HG02884 (cell line): ENCODE measurements around the gene CRYBG1.
A peak's percentile ranks its signal among the peaks of the same experiment; 100 is the strongest.

Experiments used
- ATAC-seq: cut with Tn5 transposase; IDR thresholded peaks from one replicate; pipeline ENCODE4 v1.9.1; 2021; ENCODE audit warnings: mild to moderate bottlenecking, moderate library complexity; ENCODE audit not compliant: unreplicated experiment

Gene CRYBG1

DNA sequence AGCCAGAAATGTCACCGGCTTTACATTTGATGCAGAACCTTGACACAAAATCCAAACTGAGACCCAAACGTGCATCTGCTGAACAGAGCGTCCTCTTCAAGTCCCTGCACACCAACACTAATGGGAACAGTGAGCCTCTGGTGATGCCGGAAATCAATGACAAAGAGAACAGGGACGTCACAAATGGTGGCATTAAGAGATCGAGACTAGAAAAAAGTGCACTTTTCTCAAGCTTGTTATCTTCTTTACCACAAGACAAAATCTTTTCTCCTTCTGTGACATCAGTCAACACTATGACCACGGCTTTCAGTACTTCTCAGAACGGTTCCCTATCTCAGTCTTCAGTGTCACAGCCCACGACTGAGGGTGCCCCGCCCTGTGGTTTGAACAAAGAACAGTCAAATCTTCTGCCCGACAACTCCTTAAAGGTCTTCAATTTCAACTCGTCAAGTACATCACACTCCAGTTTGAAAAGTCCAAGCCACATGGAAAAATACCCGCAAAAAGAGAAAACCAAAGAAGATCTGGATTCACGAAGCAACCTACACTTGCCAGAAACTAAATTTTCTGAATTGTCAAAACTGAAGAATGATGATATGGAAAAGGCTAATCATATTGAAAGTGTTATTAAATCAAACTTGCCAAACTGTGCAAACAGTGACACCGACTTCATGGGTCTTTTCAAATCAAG lies 160.3 kb downstream of the CRYBG1 start:
- peak; percentile 51 for ATAC-seq

DNA sequence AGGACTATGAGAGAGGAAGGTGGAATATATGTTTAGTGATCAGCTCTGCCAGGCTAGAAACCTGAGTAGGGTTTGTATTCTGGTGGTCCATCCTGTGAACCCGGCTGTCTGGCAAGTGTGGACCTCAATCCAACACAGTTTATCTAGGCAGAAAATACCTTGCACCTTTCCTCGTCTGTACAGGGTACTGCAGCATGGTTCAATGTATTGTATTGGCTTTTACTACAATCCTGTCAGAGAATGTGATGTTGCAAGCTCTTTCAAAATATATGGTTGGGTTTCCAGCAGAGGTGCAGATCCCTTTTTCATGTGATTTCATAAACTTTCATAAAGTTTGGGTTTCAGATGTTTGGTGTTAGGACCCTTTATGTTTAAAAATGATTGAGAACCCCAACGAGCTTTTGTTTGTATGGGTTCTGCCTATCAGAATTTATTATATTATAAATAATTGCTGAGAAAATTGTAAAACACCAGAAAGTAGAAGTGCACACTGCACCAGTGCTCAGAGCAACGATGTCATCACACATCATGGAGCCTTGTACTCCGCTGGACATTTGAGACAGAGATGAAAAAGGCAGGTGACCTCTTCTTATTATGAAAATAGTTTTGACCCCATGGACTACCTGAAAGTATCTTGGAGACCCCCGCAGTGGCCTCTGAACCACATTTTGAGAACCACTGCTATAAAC lies 162.2 kb downstream of the CRYBG1 start:
- no peak for ATAC-seq

DNA sequence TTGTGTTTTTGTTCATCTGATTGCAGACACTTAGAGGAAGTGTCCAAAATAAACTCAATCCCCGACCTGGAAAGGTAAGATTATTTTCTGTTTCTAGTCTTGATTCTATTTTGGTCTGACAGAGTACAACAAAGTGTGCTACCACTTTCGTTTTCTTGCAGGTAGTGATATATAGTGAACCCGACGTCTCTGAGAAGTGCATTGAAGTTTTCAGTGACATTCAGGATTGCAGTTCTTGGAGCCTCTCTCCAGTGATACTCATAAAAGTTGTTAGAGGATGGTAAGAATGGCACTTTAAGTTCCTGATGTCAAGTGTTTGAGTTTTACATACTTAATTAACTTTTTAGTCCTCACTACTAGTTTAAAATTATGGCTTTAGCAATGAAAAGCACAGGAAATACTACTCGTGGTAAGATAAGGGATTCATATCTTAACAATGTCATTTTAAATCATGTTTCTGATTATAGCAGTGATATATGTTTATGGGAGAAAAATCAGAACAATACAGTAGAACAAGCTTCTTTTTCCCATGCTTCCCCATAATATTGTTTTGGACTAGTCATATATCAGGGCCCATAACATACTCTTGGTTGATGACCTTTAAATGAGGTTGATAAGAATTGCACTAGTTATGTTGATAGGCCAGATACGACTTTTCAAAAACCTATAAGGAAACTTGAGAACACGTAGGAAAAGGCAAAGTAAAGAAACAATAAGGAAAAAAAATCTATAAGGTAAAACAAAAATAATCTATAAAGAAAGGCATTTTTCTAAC lies 164.8 kb downstream of the CRYBG1 start:
- ATAC-seq = peak; percentile 40

DNA sequence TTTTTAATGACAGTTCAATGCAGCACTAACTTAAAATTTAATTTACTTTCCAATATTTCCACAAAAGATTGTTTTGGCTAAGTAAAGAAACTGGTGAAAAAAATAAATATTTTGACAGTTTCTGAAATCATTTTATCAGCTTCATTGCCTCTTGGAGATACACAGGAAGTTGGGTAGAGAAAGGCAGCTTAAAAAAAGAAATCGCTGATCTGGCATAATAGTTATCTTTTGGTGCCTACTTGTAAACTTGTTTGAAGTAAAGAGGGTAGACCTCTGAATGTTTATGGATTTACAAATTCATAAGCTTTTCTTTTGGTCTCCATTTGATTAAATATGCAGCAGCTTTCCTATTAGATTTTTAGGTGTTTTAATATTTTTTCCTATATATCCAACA lies 165.4 kb downstream of the CRYBG1 start:
- ATAC-seq = no peak

DNA sequence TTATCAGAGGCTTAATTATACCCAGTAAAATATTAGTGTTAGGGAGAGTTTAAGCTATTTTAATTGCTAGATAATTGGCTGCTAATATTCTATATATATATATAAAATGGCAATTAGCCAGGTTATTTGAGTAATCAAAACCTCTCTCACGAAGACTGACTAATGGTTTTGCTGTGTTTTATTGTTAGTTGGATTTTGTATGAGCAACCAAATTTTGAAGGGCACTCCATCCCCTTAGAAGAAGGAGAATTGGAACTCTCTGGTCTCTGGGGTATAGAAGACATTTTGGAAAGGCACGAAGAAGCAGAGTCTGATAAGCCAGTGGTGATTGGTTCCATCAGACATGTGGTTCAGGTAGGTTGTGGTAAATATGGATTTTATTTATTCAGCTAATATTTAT lies 166.6 kb downstream of the CRYBG1 start:
- ATAC-seq = no peak

DNA sequence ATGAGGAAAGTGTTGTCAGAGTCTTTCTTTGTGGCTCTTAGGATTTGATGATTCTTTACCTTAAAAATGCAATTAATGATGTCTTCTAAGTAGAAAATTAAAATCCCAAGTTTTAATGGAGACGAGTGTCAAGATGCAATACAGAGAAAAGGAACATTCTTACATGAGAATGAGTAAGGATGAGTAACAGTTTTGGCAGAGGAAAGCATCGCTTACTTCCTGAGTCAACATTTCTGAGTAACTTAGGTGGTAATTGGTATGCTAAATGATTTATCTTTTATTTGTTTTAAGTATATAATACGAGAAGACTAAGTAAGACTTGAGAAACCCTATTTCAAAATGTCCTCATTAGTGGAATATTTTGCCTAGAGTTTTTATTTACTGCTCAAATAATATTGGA lies 167.5 kb downstream of the CRYBG1 start:
- no peak for ATAC-seq

DNA sequence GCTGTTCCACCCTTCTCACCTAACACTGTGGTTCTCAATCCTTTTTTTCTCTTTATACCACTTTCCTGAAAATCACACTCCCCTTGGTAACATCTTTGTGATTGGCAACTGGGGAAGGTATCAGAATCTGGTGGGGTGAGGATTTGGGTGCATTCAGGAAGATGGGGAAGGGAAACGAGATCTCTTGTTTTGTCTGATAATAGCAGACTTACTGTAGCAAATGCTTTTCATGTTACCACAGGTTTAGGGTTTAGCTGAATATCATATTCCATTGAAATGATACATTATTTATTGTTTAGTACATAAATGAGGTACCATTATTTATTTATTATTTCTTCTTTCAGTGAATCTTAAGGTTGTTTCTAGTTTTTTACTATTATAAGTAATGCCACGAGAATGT lies 168.0 kb downstream of the CRYBG1 start:
- no peak for ATAC-seq

DNA sequence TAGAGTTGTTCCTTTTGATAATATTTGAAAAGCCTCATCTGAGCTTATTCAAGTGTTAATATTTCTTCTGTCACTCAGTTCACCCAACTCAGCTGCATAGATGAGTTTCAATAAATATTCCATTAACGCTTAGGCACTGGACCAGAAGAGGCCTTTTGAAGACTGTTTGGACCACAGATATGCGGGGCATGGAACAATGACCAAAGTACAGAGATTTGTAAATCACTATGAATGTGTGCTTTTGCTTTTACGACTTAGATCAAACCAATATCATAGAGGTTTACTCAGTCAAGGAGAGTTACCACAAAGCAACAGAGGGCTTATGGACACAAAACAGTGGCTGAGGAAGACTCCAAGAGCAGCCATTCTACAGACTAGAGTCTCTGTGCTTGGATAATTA lies 168.9 kb downstream of the CRYBG1 start:
- no peak for ATAC-seq

- no peak for ATAC-seq
Measured at GRCh38 chr6:106530026-106530425, 169.5 kb downstream of the CRYBG1 start.

- no peak for ATAC-seq
Measured at GRCh38 chr6:106530502-106530901, 170.0 kb downstream of the CRYBG1 start.

DNA sequence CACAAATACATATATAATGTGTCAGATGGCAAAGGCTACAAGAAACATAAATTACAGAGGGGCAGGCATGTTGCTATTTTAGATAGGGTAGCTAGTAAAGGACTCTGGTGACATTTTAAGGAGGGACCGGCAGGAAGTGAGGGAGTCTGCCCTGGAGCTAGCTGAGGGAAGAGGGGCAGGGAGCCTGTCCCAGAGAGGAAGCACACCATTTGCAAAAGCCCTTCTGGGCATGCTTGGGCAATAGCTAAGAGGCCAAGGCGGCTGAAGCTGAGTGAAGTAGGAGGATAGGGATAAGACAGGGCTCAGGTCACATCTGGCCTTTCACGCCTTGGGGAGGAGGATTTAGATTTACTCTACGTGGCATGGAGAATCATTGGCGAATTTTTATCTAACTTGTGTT lies 172.5 kb downstream of the CRYBG1 start:
- ATAC-seq = no peak

DNA sequence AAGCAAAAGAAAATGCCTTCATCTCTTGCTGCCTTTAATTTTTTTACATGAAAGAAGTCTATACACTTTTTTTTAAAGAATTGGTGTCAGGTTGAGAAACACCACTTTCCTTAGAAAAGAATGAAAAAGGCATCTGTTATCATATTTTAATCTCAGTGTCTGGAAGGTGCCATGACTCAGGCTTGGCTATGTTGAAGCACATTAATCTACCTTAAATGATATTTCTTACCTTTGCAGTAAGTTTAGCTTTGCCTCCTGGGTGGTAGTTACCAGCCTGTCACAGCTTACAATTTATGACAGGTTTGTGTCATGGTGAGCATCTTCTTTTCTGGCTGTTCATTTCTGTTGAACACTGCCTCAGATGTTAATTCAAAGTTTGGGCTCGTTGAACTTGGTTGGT lies 173.5 kb downstream of the CRYBG1 start:
- ATAC-seq = no peak

DNA sequence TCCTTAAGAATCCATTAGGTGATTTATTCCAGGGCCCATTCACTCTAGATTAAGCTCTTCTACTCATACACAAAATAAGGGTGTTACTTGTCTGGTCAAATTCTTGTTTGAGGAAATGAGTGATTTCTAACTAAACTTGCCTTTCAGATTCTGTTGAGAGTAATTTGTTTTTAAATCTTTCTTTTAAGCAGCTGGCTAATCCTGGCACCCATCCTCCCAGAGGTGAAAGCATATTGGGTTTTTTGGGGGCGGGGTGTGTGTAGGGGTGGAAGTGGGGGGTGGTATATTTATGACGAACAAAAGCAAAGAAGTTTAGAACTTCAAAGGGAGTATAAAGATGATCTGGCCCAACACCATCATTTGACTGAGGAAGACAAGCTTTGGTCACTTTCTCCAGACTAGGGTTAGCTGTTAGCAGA lies 174.1 kb downstream of the CRYBG1 start:
- ATAC-seq = no peak

DNA sequence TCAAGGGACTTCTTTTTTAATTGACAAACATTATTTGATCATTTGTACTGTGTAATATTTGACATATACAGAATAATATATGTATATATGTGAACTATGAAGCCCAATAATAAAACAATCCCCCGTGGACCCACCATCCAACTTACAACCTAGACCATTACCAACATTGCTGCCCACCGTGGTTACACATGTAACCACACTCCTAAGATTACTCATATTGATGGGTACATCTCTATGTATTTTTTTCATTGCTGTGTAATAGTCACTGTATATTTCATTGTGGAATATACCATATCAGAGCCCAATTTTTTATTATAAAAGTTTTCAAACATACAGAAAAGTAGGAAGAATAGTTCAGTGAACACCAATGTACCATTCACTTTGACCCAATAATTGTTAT lies 174.5 kb downstream of the CRYBG1 start:
- ATAC-seq = no peak

DNA sequence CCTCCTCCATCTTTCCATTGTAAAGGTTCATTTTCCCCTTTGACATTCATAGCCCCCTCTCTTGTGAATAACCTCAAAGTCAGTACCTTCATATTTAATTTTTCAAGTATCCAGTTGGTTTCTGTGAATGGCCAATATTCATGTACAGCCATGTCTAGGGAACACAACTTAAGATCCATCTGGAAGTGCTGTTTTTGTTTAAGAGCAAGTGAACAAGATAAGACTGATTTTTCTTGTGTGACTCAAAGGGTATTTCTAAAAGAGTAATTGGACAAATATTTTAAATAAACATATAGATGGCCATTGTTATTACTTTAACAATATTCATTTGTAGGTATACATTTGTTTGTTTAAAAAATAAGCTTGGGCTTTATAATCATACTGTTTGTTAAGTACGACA lies 175.8 kb downstream of the CRYBG1 start:
- no peak for ATAC-seq

DNA sequence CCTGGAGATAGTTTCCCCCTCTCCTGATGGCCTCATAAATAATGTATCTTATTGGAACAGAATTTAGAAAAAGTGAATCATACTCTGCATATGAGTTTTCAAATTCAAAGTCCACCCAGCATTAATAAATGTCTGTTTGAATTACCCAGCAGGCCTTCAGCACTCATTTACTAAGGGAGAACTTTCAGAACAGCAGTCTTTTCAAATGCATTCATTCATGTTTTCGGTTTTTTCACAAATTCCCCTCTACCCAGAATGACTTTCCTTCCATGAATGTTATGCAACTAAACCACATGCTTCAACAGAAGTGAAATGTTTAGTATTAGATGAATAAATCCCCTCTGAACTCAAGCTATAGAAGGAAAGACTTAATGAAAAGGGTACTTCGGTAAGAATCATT lies 176.3 kb downstream of the CRYBG1 start:
- ATAC-seq = no peak

GRCh38 chr6:106537662-106538061 lies 177.1 kb downstream of the CRYBG1 start:
- no peak for ATAC-seq

DNA sequence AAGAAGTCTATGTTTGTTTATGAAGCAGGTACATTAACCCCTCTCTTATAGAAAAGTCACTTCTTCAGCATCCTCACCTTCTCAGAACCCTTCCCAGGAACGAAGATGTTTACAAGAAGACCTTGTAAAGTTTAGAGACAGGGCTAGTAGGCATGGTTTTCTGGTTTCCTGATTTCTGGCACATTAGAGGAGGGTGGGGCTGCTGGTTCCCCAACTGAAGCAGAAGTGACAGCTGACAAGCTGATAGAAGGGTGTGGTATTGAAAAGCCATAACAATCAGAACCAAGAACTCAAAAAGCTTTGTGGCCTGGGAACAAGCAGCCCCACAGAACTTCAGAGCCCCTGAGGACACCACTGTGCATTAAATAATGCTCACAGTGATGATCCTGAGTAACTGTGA lies 177.6 kb downstream of the CRYBG1 start:
- ATAC-seq = no peak

- no peak for ATAC-seq
Measured at GRCh38 chr6:106539936-106540335, 179.4 kb downstream of the CRYBG1 start.

DNA sequence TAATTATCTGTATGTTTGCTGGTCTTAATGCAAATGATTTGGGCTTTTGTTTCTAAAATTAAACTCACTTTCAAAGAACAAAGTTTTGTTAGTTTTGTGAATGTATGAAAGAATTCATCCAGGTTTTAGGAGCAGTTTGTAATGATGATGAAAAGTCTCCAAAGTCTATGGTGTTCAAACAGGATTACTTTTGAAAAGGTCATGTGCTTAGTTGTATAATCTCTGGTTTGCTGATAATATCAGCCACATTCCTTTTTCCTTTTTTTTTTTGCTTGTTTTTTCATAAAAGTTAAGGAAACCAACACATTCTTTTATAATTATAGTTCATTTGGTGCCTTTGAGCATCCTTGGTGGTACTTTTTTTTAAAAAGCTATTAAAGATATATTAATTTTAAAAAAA lies 179.9 kb downstream of the CRYBG1 start:
- ATAC-seq = no peak

- no peak for ATAC-seq
Measured at GRCh38 chr6:106540907-106541306, 180.4 kb downstream of the CRYBG1 start.

DNA sequence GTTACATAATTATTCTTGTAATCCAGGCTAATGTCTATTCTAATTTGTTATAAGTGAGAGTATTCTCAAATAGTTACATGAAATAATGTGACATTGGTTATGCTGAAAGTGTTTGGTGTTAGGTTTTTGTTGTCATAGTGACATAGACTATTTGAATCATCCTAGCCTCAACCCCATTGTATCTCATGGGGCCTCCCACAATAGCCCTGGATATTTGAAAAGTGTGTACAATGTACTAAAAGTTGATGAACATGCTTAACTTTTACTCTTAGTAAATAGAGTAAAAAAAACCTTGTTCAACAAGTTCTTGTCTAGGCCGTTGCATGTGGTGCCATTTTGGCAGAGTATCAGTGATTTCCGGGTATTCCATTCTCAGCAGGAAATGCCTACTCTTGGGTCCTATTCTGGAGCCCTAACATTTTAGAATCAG lies 185.8 kb downstream of the CRYBG1 start:
- no peak for ATAC-seq
